Measurements from ENCODE around the gene MORC2.

The MORC2 gene

GRCh38 chr22:30945653-30946052 is 22.9 kb downstream of the MORC2 start:
- TF ChIP-seq, protein P1, sequence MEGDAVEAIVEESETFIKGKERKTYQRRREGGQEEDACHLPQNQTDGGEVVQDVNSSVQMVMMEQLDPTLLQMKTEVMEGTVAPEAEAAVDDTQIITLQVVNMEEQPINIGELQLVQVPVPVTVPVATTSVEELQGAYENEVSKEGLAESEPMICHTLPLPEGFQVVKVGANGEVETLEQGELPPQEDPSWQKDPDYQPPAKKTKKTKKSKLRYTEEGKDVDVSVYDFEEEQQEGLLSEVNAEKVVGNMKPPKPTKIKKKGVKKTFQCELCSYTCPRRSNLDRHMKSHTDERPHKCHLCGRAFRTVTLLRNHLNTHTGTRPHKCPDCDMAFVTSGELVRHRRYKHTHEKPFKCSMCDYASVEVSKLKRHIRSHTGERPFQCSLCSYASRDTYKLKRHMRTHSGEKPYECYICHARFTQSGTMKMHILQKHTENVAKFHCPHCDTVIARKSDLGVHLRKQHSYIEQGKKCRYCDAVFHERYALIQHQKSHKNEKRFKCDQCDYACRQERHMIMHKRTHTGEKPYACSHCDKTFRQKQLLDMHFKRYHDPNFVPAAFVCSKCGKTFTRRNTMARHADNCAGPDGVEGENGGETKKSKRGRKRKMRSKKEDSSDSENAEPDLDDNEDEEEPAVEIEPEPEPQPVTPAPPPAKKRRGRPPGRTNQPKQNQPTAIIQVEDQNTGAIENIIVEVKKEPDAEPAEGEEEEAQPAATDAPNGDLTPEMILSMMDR (IDR thresholded peaks at IDR 0.05; ENCODE audit: low read depth, low read length, missing control alignments) = no peak
- no peak for DNase-seq (ENCODE audit: extremely low read depth, low read depth)
- no peak overlapping the region for H3K4me3 ChIP-seq (replicated peaks; ENCODE audit: low read depth, low read length)

DNA sequence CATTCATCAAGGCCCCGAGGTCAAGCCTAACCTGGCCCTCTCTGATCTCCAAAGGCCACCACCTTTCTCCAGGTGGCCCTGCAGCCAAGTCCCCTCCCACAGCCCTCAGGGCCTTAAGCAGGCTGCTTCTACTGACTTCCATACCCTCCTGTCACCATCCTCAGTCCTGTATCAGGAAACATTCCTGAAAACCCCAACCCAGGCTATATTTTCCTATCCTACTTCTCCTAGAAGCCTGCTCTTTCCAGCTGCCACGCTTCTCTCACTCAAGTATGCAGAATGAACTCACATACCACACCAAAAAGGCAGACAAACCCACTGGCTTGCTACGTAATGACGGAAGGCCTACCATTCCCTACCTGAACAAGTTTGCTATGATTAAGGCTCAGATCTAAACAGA is 23.6 kb downstream of the MORC2 start:
- no peak overlapping the region for H3K4me3 ChIP-seq (replicated peaks; ENCODE audit: low read depth, low read length)
- DNase-seq (ENCODE audit: extremely low read depth, low read depth) = no peak
- TF ChIP-seq, protein P1 (IDR thresholded peaks at IDR 0.05; ENCODE audit: low read depth, low read length, missing control alignments) = no peak

- H3K4me3 ChIP-seq (replicated peaks; ENCODE audit: low read depth, low read length) = no peak overlapping the region
- TF ChIP-seq, protein P1 (IDR thresholded peaks at IDR 0.05; ENCODE audit: low read depth, low read length, missing control alignments) = no peak
- DNase-seq (ENCODE audit: extremely low read depth, low read depth) = no peak
Observed at GRCh38 chr22:30943368-30943767, 25.2 kb downstream of the MORC2 start.

DNA sequence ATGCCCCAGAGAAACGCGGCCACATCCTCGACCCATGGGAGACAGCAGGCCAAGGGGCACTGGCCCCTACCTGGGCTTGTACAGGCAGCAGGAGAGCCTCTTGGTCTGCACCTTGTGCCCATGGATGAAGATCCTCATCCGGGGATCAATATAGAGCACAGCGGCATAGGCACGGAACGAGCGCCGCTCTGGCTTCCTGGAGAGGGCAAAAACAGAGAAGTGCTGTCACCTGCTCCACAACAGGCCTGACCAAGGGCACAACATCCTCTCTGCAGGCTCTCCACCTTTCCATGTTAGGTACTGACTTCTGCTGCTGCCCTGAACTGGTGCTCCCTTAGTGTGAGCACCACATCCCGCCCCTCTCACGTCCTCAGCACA is 27.2 kb downstream of the MORC2 start:
- TF ChIP-seq, protein P1 (IDR thresholded peaks at IDR 0.05; ENCODE audit: low read depth, low read length, missing control alignments) = no peak
- no peak for DNase-seq (ENCODE audit: extremely low read depth, low read depth)

GRCh38 chr22:30940685-30941362 is 27.8 kb downstream of the MORC2 start:
- no peak for DNase-seq (ENCODE audit: extremely low read depth, low read depth)
- TF ChIP-seq, protein P1 (IDR thresholded peaks at IDR 0.05; ENCODE audit: low read depth, low read length, missing control alignments) = no peak
- no peak overlapping the region for H3K4me3 ChIP-seq (replicated peaks; ENCODE audit: low read depth, low read length)

More for the DNA sequence above, 27.2 kb downstream of the MORC2 start:
- no peak overlapping the region for H3K4me3 ChIP-seq (replicated peaks; ENCODE audit: low read depth, low read length)

- TF ChIP-seq, protein P1 (IDR thresholded peaks at IDR 0.05; ENCODE audit: low read depth, low read length, missing control alignments) = no peak
- no peak for DNase-seq (ENCODE audit: extremely low read depth, low read depth)
- no peak overlapping the region for H3K4me3 ChIP-seq (replicated peaks; ENCODE audit: low read depth, low read length)
Observed at GRCh38 chr22:30934053-30934452, 34.5 kb downstream of the MORC2 start.

- TF ChIP-seq, protein P1 (IDR thresholded peaks at IDR 0.05; ENCODE audit: low read depth, low read length, missing control alignments) = no peak
- DNase-seq (ENCODE audit: extremely low read depth, low read depth) = no peak
- no peak overlapping the region for H3K4me3 ChIP-seq (replicated peaks; ENCODE audit: low read depth, low read length)
Observed at GRCh38 chr22:30933457-30933856, 35.1 kb downstream of the MORC2 start.
